Measurements from ENCODE around the gene SPTBN4.
"Not testable (repeated sequence)": the region's sequence is repeated elsewhere in the genome, so short reads cannot be mapped to it uniquely, and the experiment has no call there.

Gene SPTBN4

GRCh38 chr19:40474737-40475136, 7.9 kb downstream of the SPTBN4 start:
- no peaks in the 10 kb centered on the region for H3K9me2 ChIP-seq (replicated peaks; ENCODE audit: insufficient read depth, low read length)
- no peak overlapping the region for H3K9ac ChIP-seq (ENCODE audit: low read length)
- H3K27ac ChIP-seq (ENCODE audit: low read length): no peak overlapping the region
- no peaks in the 10 kb centered on the region for H3K9me3 ChIP-seq (replicated peaks; ENCODE audit: insufficient read depth, low read length)
- H3K36me3 ChIP-seq (replicated peaks; ENCODE audit: insufficient read depth, low read length): no peaks in the 10 kb centered on the region
- no peak overlapping the region for H3K4me3 ChIP-seq (ENCODE audit: low read length)
- no peak for DNase-seq
- H3K4me1 ChIP-seq (ENCODE audit: low read length): no peaks in the 10 kb centered on the region
- H2AFZ ChIP-seq (ENCODE audit: low read length): no peak overlapping the region
- H3K79me2 ChIP-seq (ENCODE audit: low read length): no peaks in the 10 kb centered on the region
- H3K27me3 ChIP-seq (replicated peaks; ENCODE audit: insufficient read depth, low read length): 0 out of 2 replicates have a peak, but pooled peaks cover 3% of the 10 kb centered on the region
- no peaks in the 10 kb centered on the region for H4K20me1 ChIP-seq (ENCODE audit: insufficient read depth, low read length)
- no peak overlapping the region for H3K4me2 ChIP-seq (ENCODE audit: low read depth, low read length)
- no peak for TF ChIP-seq CTCF (IDR thresholded peaks at IDR 0.05; ENCODE audit: low read length)
- TF ChIP-seq EZH2phosphoT487 (IDR thresholded peaks at IDR 0.05; ENCODE audit: low read length): no peak
- no peak for TF ChIP-seq EZH2 (optimal IDR thresholded peaks at IDR 0.05; ENCODE audit: low read depth, low read length)
- no peaks in the 10 kb centered on the region for H3F3A ChIP-seq (ENCODE audit: insufficient read depth, low read length)

- H2AFZ ChIP-seq (ENCODE audit: low read length); H3K79me2 ChIP-seq (ENCODE audit: low read length); H3K4me3 ChIP-seq (ENCODE audit: low read length); H3K4me2 ChIP-seq (ENCODE audit: low read depth, low read length); DNase-seq; H4K20me1 ChIP-seq (ENCODE audit: insufficient read depth, low read length); H3K27me3 ChIP-seq (replicated peaks; ENCODE audit: insufficient read depth, low read length); H3F3A ChIP-seq (ENCODE audit: insufficient read depth, low read length); H3K9ac ChIP-seq (ENCODE audit: low read length); H3K36me3 ChIP-seq (replicated peaks; ENCODE audit: insufficient read depth, low read length); H3K9me2 ChIP-seq (replicated peaks; ENCODE audit: insufficient read depth, low read length); H3K9me3 ChIP-seq (replicated peaks; ENCODE audit: insufficient read depth, low read length); H3K27ac ChIP-seq (ENCODE audit: low read length); H3K4me1 ChIP-seq (ENCODE audit: low read length): not testable (repeated sequence)
Observed at GRCh38 chr19:40475878-40476644, 9.3 kb downstream of the SPTBN4 start.

- Histone ChIP-seq H3K79me2 (ENCODE audit: low read length) (no peaks in the 10 kb centered on the region), H3K4me2 (ENCODE audit: low read depth, low read length) (no peak overlapping the region), H3F3A (ENCODE audit: insufficient read depth, low read length) (no peaks in the 10 kb centered on the region), H2AFZ (ENCODE audit: low read length) (no peak overlapping the region), H3K27me3 (replicated peaks; ENCODE audit: insufficient read depth, low read length) (peaks cover 35% of the 10 kb centered on the region), H3K4me3 (ENCODE audit: low read length) (no peak overlapping the region), H3K4me1 (ENCODE audit: low read length) (no peaks in the 10 kb centered on the region), H3K27ac (ENCODE audit: low read length) (no peak overlapping the region), H4K20me1 (ENCODE audit: insufficient read depth, low read length) (no peaks in the 10 kb centered on the region), H3K9me2 (replicated peaks; ENCODE audit: insufficient read depth, low read length) (no peaks in the 10 kb centered on the region), H3K9ac (ENCODE audit: low read length) (no peak overlapping the region), H3K36me3 (replicated peaks; ENCODE audit: insufficient read depth, low read length) (no peaks in the 10 kb centered on the region), H3K9me3 (replicated peaks; ENCODE audit: insufficient read depth, low read length) (no peaks in the 10 kb centered on the region)
- no peak for TF ChIP-seq EZH2 (optimal IDR thresholded peaks at IDR 0.05; ENCODE audit: low read depth, low read length)
- no peak for TF ChIP-seq CTCF (IDR thresholded peaks at IDR 0.05; ENCODE audit: low read length)
- no peak for TF ChIP-seq EZH2phosphoT487 (IDR thresholded peaks at IDR 0.05; ENCODE audit: low read length)
- DNase-seq: no peak
Observed at GRCh38 chr19:40486017-40486416, 19.2 kb downstream of the SPTBN4 start.

GRCh38 chr19:40489882-40490230, 23.1 kb downstream of the SPTBN4 start:
- Histone ChIP-seq H3K4me3 (ENCODE audit: low read length) (no peak overlapping the region), H4K20me1 (ENCODE audit: insufficient read depth, low read length) (no peaks in the 10 kb centered on the region), H3K9me3 (replicated peaks; ENCODE audit: insufficient read depth, low read length) (no peaks in the 10 kb centered on the region), H3K4me2 (ENCODE audit: low read depth, low read length) (no peak overlapping the region), H3K9me2 (replicated peaks; ENCODE audit: insufficient read depth, low read length) (no peaks in the 10 kb centered on the region), H2AFZ (ENCODE audit: low read length) (no peak overlapping the region), H3K36me3 (replicated peaks; ENCODE audit: insufficient read depth, low read length) (no peaks in the 10 kb centered on the region), H3K27ac (ENCODE audit: low read length) (no peak overlapping the region), H3F3A (ENCODE audit: insufficient read depth, low read length) (no peaks in the 10 kb centered on the region), H3K9ac (ENCODE audit: low read length) (no peak overlapping the region), H3K4me1 (ENCODE audit: low read length) (no peaks in the 10 kb centered on the region), H3K79me2 (ENCODE audit: low read length) (no peaks in the 10 kb centered on the region), H3K27me3 (replicated peaks; ENCODE audit: insufficient read depth, low read length) (peaks cover 48% of the 10 kb centered on the region)
- TF ChIP-seq CTCF (IDR thresholded peaks at IDR 0.05; ENCODE audit: low read length) (no peak), EZH2phosphoT487 (IDR thresholded peaks at IDR 0.05; ENCODE audit: low read length) (no peak), EZH2 (optimal IDR thresholded peaks at IDR 0.05; ENCODE audit: low read depth, low read length) (no peak)
- no peak for DNase-seq

Measured in MM.1S (cell line).